Measurements from ENCODE around the gene LAP3. TPM values are rescaled to one million over a fixed set of nuclear protein-coding genes. Genes with fewer than 3 reads are reported as not detected.

The LAP3 gene
- total RNA-seq, 6 experiments from 2014 or later, result 70.9 to 138 (median 102) TPM

GRCh38 chr4:17642398-17642783, 65.4 kb downstream of the LAP3 start:
- H3K4me3 ChIP-seq, result no peak overlapping the region
- 86% methylated on average over 1 of the region's 1 CpG for WGBS (ENCODE audit: insufficient coverage, low coverage, low lambda C conversion rate, missing lambda C conversion rate)
- no peak overlapping the region for H3K27ac ChIP-seq
- H3K27me3 ChIP-seq, result no peaks in the 10 kb centered on the region
- intact Hi-C loops (cut with DNase I), result no loop called here
- H3K4me1 ChIP-seq, result no peaks in the 10 kb centered on the region
- DNase-seq, result no peak
- TF ChIP-seq CTCF (IDR thresholded peaks at IDR 0.05) (no peak), POLR2A (IDR thresholded peaks at IDR 0.05) (no peak)
- H3K9me3 ChIP-seq, result no peaks in the 10 kb centered on the region
- ATAC-seq, result no peak
- no peaks in the 10 kb centered on the region for H3K36me3 ChIP-seq

GRCh38 chr4:17646693-17647092, 69.7 kb downstream of the LAP3 start:
- no peak overlapping the region for H3K27ac ChIP-seq
- ATAC-seq, result peak in 2 of 4 donors; percentile 18 to 53
- intact Hi-C loops (cut with DNase I), result no loop called here
- no peaks in the 10 kb centered on the region for H3K36me3 ChIP-seq
- no peak for DNase-seq
- no peaks in the 10 kb centered on the region for H3K27me3 ChIP-seq
- TF ChIP-seq POLR2A (IDR thresholded peaks at IDR 0.05), result no peak
- TF ChIP-seq CTCF (IDR thresholded peaks at IDR 0.05), result no peak
- no peaks in the 10 kb centered on the region for H3K4me1 ChIP-seq
- no peak overlapping the region for H3K4me3 ChIP-seq
- 55% methylated on average over 3 of the region's 3 CpGs for WGBS (ENCODE audit: insufficient coverage, low coverage, low lambda C conversion rate, missing lambda C conversion rate)
- no peaks in the 10 kb centered on the region for H3K9me3 ChIP-seq

- ATAC-seq, result no peak
- no peak for DNase-seq
- intact Hi-C loops (cut with DNase I), result no loop called here
- no peaks in the 10 kb centered on the region for H3K9me3 ChIP-seq
- no peak overlapping the region for H3K4me3 ChIP-seq
- H3K27me3 ChIP-seq, result no peaks in the 10 kb centered on the region
- no peaks in the 10 kb centered on the region for H3K36me3 ChIP-seq
- TF ChIP-seq CTCF (IDR thresholded peaks at IDR 0.05) (no peak), POLR2A (IDR thresholded peaks at IDR 0.05) (no peak)
- H3K4me1 ChIP-seq, result no peaks in the 10 kb centered on the region
- 91% methylated on average over 4 of the region's 9 CpGs for WGBS (ENCODE audit: insufficient coverage, low coverage, low lambda C conversion rate, missing lambda C conversion rate)
- no peak overlapping the region for H3K27ac ChIP-seq
Observed at GRCh38 chr4:17647176-17647806, 70.3 kb downstream of the LAP3 start.

DNA sequence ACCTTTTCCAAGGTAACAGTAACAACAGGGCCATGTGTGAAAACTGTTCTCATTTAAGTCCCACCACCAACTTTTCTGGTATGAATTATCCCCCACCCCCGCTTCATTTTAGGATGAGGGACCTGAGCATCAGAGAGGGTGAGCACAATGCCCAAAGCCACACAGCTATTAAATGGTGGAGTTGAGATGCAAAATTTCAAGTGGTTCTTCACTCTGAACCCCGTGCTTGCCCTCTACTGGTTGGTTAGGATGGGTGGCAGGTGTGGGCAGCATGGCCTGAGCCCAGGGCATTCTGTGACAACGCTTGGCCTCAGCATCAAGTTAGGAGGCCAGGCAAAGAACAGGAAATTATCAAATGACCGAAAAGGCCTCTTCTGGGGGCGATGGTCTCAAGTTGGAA, 70.9 kb downstream of the LAP3 start:
- intact Hi-C loops (cut with DNase I), result no loop called here
- TF ChIP-seq POLR2A (IDR thresholded peaks at IDR 0.05), result no peak
- TF ChIP-seq CTCF (IDR thresholded peaks at IDR 0.05), result no peak
- Histone ChIP-seq H3K36me3 (no peaks in the 10 kb centered on the region), H3K9me3 (no peaks in the 10 kb centered on the region), H3K27me3 (no peaks in the 10 kb centered on the region), H3K27ac (no peak overlapping the region), H3K4me3 (no peak overlapping the region), H3K4me1 (no peaks in the 10 kb centered on the region)
- ATAC-seq (peak in 2 of 4 donors; percentile 26 to 36), DNase-seq (no peak)
- 67% methylated on average over 3 of the region's 5 CpGs for WGBS (ENCODE audit: insufficient coverage, low coverage, low lambda C conversion rate, missing lambda C conversion rate)

DNA sequence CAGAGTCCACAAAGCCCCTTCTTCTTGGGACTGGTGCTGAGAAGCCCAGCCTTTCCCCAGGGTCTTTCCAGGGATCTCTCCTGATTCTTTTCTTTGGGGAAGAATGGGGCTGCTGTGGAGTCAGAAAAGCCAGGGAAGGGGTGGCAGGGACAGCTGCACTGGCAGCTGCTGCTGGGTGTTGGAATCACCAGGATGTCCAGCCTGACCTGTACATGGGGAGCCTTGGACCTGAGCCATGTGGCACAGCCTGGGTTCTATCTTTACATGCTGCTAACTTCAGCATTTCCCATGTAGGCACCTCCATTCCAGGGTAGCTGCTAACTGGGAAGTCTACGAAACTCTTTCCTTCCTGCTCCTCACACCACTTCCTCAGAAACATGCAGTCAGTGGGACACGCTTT, 73.4 kb downstream of the LAP3 start:
- Histone ChIP-seq H3K4me3 (no peak overlapping the region), H3K4me1 (no peaks in the 10 kb centered on the region), H3K9me3 (no peaks in the 10 kb centered on the region), H3K36me3 (no peaks in the 10 kb centered on the region), H3K27ac (no peak overlapping the region), H3K27me3 (no peaks in the 10 kb centered on the region)
- TF ChIP-seq POLR2A (IDR thresholded peaks at IDR 0.05) (no peak), CTCF (IDR thresholded peaks at IDR 0.05) (no peak)
- DNase-seq (no peak), ATAC-seq (peak in 1 of 4 donors; percentile 48)
- 38% methylated on average over 2 of the region's 2 CpGs for WGBS (ENCODE audit: insufficient coverage, low coverage, low lambda C conversion rate, missing lambda C conversion rate)
- intact Hi-C loops (cut with DNase I), result no loop called here
